NOMO-1 treated with DMSO at 0.1 percent for 48 hours (cell line): Measurements from ENCODE around the gene NIBAN1.
A peak's percentile ranks its signal among the peaks of the same experiment; 100 is the strongest.
"Not testable (repeated sequence)": the region's sequence is repeated elsewhere in the genome, so short reads cannot be mapped to it uniquely, and the experiment has no call there.

ENCODE experiments used
- DNase-seq: peaks from one replicate; lab custom pipeline; 2025; ENCODE audit not compliant: unreplicated experiment; lab: John Stamatoyannopoulos, UW

The NIBAN1 gene

GRCh38 chr1:184973272-184974055 is 844 bp downstream of the NIBAN1 start:
- DNase-seq = peak; percentile 61

GRCh38 chr1:184972315-184973055 is 1.8 kb downstream of the NIBAN1 start:
- no peak for DNase-seq

- no peak for DNase-seq
Measured at GRCh38 chr1:184971522-184972265, 2.6 kb downstream of the NIBAN1 start.

- DNase-seq = no peak
Measured at GRCh38 chr1:184970691-184971161, 3.6 kb downstream of the NIBAN1 start.

GRCh38 chr1:184966989-184967388 is 7.3 kb downstream of the NIBAN1 start:
- no peak for DNase-seq

- no peak for DNase-seq
Measured at GRCh38 chr1:184965944-184966860, 8.1 kb downstream of the NIBAN1 start.

GRCh38 chr1:184965439-184965838 is 8.9 kb downstream of the NIBAN1 start:
- DNase-seq = no peak

GRCh38 chr1:184959626-184960025 is 14.7 kb downstream of the NIBAN1 start:
- DNase-seq = no peak

- DNase-seq = no peak
Measured at GRCh38 chr1:184958554-184959353, 15.6 kb downstream of the NIBAN1 start.

- not testable (repeated sequence) for DNase-seq
Measured at GRCh38 chr1:184957901-184958300, 16.4 kb downstream of the NIBAN1 start.

GRCh38 chr1:184956999-184957700 is 17.2 kb downstream of the NIBAN1 start:
- no peak for DNase-seq

GRCh38 chr1:184954232-184954995 is 19.9 kb downstream of the NIBAN1 start:
- no peak for DNase-seq

- no peak for DNase-seq
Measured at GRCh38 chr1:184953600-184954219, 20.6 kb downstream of the NIBAN1 start.

- DNase-seq = no peak
Measured at GRCh38 chr1:184952428-184952827, 21.9 kb downstream of the NIBAN1 start.

GRCh38 chr1:184951788-184952187 is 22.5 kb downstream of the NIBAN1 start:
- DNase-seq = no peak

GRCh38 chr1:184950906-184951305 is 23.4 kb downstream of the NIBAN1 start:
- DNase-seq = no peak

- DNase-seq = no peak
Measured at GRCh38 chr1:184950227-184950626, 24.1 kb downstream of the NIBAN1 start.
